Measurements from ENCODE around the gene CD27.

DNA sequence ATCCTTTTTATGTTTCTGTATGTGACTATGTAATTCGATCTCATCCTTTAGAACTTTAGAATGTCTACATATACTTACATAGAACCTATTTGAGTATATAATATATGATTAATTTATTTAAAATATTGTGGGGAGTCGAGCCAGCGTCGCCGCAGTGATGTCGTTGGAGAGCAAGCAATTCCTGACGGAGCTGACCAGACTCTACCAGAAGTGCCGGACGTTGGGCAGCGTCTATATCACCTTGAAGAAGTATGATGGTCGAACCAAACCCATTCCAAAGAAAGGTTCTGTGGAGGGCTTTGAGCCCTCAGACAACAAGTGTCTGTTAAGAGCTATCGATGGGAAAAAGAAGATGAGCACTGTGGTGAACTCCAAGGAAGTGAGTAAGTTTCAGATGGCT, 6.4 kb upstream of the CD27 start:
- TF ChIP-seq FOS (IDR thresholded peaks at IDR 0.05; ENCODE audit: extremely low read depth, insufficient read length) (no peak), TCFL5 (CRISPR knock-in tag; conservative IDR thresholded peaks at IDR 0.05) (no peak), ZNF668 (CRISPR knock-in tag; IDR thresholded peaks at IDR 0.05) (no peak), HDAC2 (IDR thresholded peaks at IDR 0.05) (no peak), KDM5B (IDR thresholded peaks at IDR 0.05; ENCODE audit: insufficient replicate concordance, low read depth, low read length) (no peak), GTF2F1 (IDR thresholded peaks at IDR 0.05; ENCODE audit: low read depth, low read length) (no peak), EP300 (IDR thresholded peaks at IDR 0.05; ENCODE audit: low read length) (no peak), ZNF3 (CRISPR knock-in tag; IDR thresholded peaks at IDR 0.05) (no peak), TAL1 (IDR thresholded peaks at IDR 0.05) (no peak)
- TF ChIP-seq, protein P1, sequence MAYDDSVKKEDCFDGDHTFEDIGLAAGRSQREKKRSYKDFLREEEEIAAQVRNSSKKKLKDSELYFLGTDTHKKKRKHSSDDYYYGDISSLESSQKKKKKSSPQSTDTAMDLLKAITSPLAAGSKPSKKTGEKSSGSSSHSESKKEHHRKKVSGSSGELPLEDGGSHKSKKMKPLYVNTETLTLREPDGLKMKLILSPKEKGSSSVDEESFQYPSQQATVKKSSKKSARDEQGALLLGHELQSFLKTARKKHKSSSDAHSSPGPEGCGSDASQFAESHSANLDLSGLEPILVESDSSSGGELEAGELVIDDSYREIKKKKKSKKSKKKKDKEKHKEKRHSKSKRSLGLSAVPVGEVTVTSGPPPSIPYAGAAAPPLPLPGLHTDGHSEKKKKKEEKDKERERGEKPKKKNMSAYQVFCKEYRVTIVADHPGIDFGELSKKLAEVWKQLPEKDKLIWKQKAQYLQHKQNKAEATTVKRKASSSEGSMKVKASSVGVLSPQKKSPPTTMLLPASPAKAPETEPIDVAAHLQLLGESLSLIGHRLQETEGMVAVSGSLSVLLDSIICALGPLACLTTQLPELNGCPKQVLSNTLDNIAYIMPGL (CRISPR knock-in tag; IDR thresholded peaks at IDR 0.05), result no peak
- TF ChIP-seq, protein P2, sequence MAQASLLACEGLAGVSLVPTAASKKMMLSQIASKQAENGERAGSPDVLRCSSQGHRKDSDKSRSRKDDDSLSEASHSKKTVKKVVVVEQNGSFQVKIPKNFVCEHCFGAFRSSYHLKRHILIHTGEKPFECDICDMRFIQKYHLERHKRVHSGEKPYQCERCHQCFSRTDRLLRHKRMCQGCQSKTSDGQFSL (CRISPR knock-in tag; IDR thresholded peaks at IDR 0.05), result no peak
- TF ChIP-seq, protein P2 (tag; IDR thresholded peaks at IDR 0.05), result no peak
- TF ChIP-seq, protein P3, sequence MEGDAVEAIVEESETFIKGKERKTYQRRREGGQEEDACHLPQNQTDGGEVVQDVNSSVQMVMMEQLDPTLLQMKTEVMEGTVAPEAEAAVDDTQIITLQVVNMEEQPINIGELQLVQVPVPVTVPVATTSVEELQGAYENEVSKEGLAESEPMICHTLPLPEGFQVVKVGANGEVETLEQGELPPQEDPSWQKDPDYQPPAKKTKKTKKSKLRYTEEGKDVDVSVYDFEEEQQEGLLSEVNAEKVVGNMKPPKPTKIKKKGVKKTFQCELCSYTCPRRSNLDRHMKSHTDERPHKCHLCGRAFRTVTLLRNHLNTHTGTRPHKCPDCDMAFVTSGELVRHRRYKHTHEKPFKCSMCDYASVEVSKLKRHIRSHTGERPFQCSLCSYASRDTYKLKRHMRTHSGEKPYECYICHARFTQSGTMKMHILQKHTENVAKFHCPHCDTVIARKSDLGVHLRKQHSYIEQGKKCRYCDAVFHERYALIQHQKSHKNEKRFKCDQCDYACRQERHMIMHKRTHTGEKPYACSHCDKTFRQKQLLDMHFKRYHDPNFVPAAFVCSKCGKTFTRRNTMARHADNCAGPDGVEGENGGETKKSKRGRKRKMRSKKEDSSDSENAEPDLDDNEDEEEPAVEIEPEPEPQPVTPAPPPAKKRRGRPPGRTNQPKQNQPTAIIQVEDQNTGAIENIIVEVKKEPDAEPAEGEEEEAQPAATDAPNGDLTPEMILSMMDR (IDR thresholded peaks at IDR 0.05 in 2 of 3, conservative IDR thresholded peaks at IDR 0.05 in 1 of 3; ENCODE audit: insufficient read depth in 2 of 3, low read depth in 1 of 3, low read length in 3 of 3), result no peak
- TF ChIP-seq, protein P4, sequence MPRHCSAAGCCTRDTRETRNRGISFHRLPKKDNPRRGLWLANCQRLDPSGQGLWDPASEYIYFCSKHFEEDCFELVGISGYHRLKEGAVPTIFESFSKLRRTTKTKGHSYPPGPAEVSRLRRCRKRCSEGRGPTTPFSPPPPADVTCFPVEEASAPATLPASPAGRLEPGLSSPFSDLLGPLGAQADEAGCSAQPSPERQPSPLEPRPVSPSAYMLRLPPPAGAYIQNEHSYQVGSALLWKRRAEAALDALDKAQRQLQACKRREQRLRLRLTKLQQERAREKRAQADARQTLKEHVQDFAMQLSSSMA (CRISPR knock-in tag; IDR thresholded peaks at IDR 0.05), result no peak

Data from K562 (cell line).